Transverse colon (tissue), 4 donors: Measurements from ENCODE around the gene TBCCD1. TPM values are rescaled to one million over a fixed set of nuclear protein-coding genes. Genes with fewer than 3 reads are reported as not detected.
"Not testable (repeated sequence)": the region's sequence is repeated elsewhere in the genome, so short reads cannot be mapped to it uniquely, and the experiment has no call there.

ENCODE experiments used
- DNase-seq: peaks from one replicate; pipeline ENCODE4 v3.0.0-alpha.2; 2019
- H3K27ac ChIP-seq, 4 donors: fragments of 200-600 bp; sonication (generic); 2 replicates each; pipeline ENCODE4 v1.5.1; 2016 to 2018; ENCODE audit warnings: inconsistent platforms in 4 of 4
- H3K27me3 ChIP-seq: fragments of 200-600 bp; sonication (generic); 2 replicates; pipeline ENCODE4 v1.5.1; 2017; ENCODE audit warnings: inconsistent platforms
- H3K36me3 ChIP-seq, 4 donors: fragments of 200-600 bp; sonication (generic); 2 replicates each; pipeline ENCODE4 v1.5.1; 2017 to 2019; ENCODE audit warnings: inconsistent platforms in 4 of 4
- H3K4me1 ChIP-seq, 4 donors: fragments of 200-600 bp; sonication (generic); 2 replicates each; pipeline ENCODE4 v1.5.1; 2017 to 2020; ENCODE audit warnings: inconsistent platforms in 4 of 4
- H3K4me3 ChIP-seq, 4 donors: fragments of 200-600 bp; sonication (generic); 1 replicate in 1 of 4; 2 replicates in 3 of 4; pipeline versions ENCODE4 v1.5.1 to v1.6.1; 2017 to 2019; ENCODE audit warnings: inconsistent platforms in 4 of 4
- H3K9me3 ChIP-seq, 2 donors: fragments of 200-600 bp; sonication (generic); 2 replicates each; pipeline ENCODE4 v1.5.1; 2017 to 2019; ENCODE audit warnings: inconsistent platforms in 2 of 2
- CTCF ChIP-seq, 5 experiments: fragments of 200-600 bp in 3 of 5; fragments of 450-650 bp in 2 of 5; sonication (generic) in 3 of 5; IDR thresholded peaks; 1 replicate in 2 of 5; 2 replicates in 3 of 5; pipeline ENCODE4 v1.5.1; 2016 to 2017; ENCODE audit warnings: antibody characterized with exemption in 5 of 5, inconsistent platforms in 3 of 5, mild to moderate bottlenecking in 2 of 5, moderate library complexity in 1 of 5
- EP300 ChIP-seq: sonication (generic); formaldehyde crosslinking; IDR thresholded peaks from one replicate; pipeline ENCODE4 v1.6.1; 2017; ENCODE audit warnings: antibody characterized with exemption, low read depth
- POLR2A ChIP-seq: fragments of 450-650 bp; IDR thresholded peaks from one replicate; pipeline ENCODE4 v1.6.1; 2016; ENCODE audit warnings: antibody characterized with exemption, mild to moderate bottlenecking, moderate library complexity
- POLR2AphosphoS5 ChIP-seq, 3 donors: sonication (generic); formaldehyde crosslinking; IDR thresholded peaks; one replicate each; pipeline ENCODE4 v1.6.1; 2016; ENCODE audit warnings: antibody characterized with exemption in 3 of 3
- WGBS, 2 donors: methylation state at CpG; one replicate each; pipeline ENCODE4 v1.1.5; 2018; ENCODE audit warnings: low coverage in 1 of 2; 5-methylcytosine and 5-hydroxymethylcytosine counted together
- in situ Hi-C, 4 donors: fragments of 200-750 bp; cut with MboI; loops; one replicate each; pipeline versions ENCODE4 v1.15.0 to v1.15.1; 2017; ENCODE audit warnings: low sequenced_read_pairs in 3 of 4, low pct_ligation_motif_present in 1 of 4, low pct_unique_long_range_greater_than_20kb in 1 of 4
- intact Hi-C: fragments of 100-400 bp; cut with DNase I; formaldehyde crosslinking; loops from one replicate; pipeline ENCODE4 v1.15.1; 2023; ENCODE audit warnings: low total_unique reads
- total RNA-seq, 4 donors: library from RNA; depleted of rRNA; stranded (reverse); fragments of >200 nt; gene quantifications; one replicate each; pipeline ENCODE4 v1.1.0, GENCODE V29; 2016

TBCCD1 gene
- total RNA-seq, 4 donors from 2014 or later: 7.1 to 15.4 (median 13.9) TPM

GRCh38 chr3:186571644-186572013, 4.5 kb upstream of the TBCCD1 start:
- no peaks in the 10 kb centered on the region for H3K27me3 ChIP-seq
- H3K27ac ChIP-seq: peak overlapping the region; percentile 88 to 96 (median 94)
- in situ Hi-C loops: no loop called here
- peaks cover 0 to 30% (median 12%) of the 10 kb centered on the region in 4 donors for H3K36me3 ChIP-seq
- no peak for TF ChIP-seq POLR2AphosphoS5 (IDR thresholded peaks at IDR 0.05)
- TF ChIP-seq CTCF (IDR thresholded peaks at IDR 0.05): no peak
- no peak for TF ChIP-seq EP300
- TF ChIP-seq POLR2A: no peak
- WGBS, 2 donors: 8 to 22% methylated on average over 2 of the region's 2 CpGs
- intact Hi-C loops: no loop called here
- H3K4me3 ChIP-seq: peak overlapping the region in 3 of 4 donors; percentile 77 to 79 (median 78)
- no peak for DNase-seq
- H3K9me3 ChIP-seq: no peaks in the 10 kb centered on the region
- peaks cover 21 to 41% (median 25%) of the 10 kb centered on the region in 4 donors for H3K4me1 ChIP-seq

DNA sequence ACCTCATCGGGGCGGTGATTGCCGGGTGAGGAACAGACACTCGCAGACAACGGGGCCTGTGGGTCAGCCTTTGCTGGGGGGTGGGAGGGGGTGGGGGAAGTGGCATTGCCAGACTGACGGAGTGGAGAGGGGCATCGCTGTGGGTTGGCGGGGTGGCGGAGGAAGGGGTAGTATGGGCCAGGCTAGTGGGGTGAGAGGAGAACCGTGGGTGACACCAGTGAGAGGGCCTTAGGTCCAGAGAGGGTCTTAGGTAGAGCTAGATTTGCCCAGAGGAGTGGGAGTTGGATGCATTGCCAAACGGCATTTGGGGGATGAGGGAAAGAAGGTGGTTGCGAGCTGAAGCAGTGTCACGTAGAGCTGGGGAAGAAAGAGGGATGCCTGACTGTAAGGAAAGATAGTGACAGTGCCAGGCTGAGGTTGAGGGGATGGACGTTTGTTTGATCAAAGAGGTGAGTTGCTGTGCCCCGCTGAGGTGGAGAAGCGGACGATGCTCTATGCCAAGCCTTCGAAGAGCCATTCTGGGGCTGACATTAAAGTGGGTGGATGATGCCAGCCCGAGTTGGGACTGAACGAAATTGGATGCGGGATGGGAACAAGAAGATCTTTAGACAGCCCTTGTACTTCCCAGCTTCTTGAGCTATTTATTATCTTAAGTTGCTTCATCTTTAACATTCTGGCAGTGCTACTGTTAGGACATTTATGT, 4.0 kb upstream of the TBCCD1 start:
- DNase-seq: peak; percentile 11
- H3K27me3 ChIP-seq: no peaks in the 10 kb centered on the region
- H3K4me3 ChIP-seq: peak overlapping the region; percentile 77 to 98 (median 78)
- H3K9me3 ChIP-seq: no peaks in the 10 kb centered on the region
- no peak for TF ChIP-seq CTCF (IDR thresholded peaks at IDR 0.05)
- no peak for TF ChIP-seq POLR2AphosphoS5 (IDR thresholded peaks at IDR 0.05)
- TF ChIP-seq EP300: no peak
- no peak for TF ChIP-seq POLR2A
- intact Hi-C loops: no loop called here
- peak overlapping the region; percentile 88 to 96 (median 94) for H3K27ac ChIP-seq
- 4% methylated on average over 21 of the region's 21 CpGs; no CpG with 5 or more reads in 1 of the 2 donors for WGBS, 2 donors
- peaks cover 21 to 46% (median 30%) of the 10 kb centered on the region in 4 donors for H3K4me1 ChIP-seq
- in situ Hi-C loops: no loop called here
- peaks cover 0 to 24% (median 9%) of the 10 kb centered on the region in 4 donors for H3K36me3 ChIP-seq

GRCh38 chr3:186570096-186570940, 3.2 kb upstream of the TBCCD1 start, which contains the start of gene DNAJB11:
TSS of gene DNAJB11 (plus strand) at chr3:186570720. CDS start at chr3:186570898, 178 bp downstream.
- intact Hi-C loops (no loop called here), in situ Hi-C loops (no loop called here)
- H3K9me3 ChIP-seq: no peaks in the 10 kb centered on the region
- 1% methylated on average over 53 of the region's 59 CpGs; no CpG with 5 or more reads in 1 of the 2 donors for WGBS, 2 donors
- H3K4me3 ChIP-seq: peak within 1 kb of the TSS; percentile 77 to 98 (median 78)
- peaks cover 0 to 18% (median 6%) of the 10 kb centered on the region in 4 donors for H3K36me3 ChIP-seq
- H3K4me1 ChIP-seq: peaks cover 21 to 52% (median 34%) of the 10 kb centered on the region in 4 donors
- no peak for TF ChIP-seq CTCF (IDR thresholded peaks at IDR 0.05)
- TF ChIP-seq EP300: no peak
- peak; percentile 87 for TF ChIP-seq POLR2A
- TF ChIP-seq POLR2AphosphoS5 (IDR thresholded peaks at IDR 0.05): peak; percentile 87 to 93 (median 88)
- no peaks in the 10 kb centered on the region for H3K27me3 ChIP-seq
- peak within 1 kb of the TSS; percentile 88 to 96 (median 94) for H3K27ac ChIP-seq
- peak; percentile 99 for DNase-seq

DNA sequence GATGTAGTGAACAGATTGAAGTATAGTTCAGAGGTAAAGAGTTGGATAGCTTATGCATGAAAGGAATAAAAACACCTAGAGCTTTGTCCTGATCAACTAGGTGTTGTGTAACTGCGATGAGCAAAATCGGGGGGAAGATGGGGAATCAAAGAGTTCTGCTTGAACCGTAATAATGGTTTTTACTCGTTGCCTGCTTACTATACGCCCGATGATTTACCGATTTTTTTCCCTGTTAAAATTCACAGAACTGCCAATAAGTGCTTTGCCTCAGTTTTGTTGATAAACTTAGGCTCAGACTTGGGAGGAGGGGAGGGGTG, 2.6 kb upstream of the TBCCD1 start:
- in situ Hi-C loops: no loop called here
- H3K36me3 ChIP-seq: peaks cover 0 to 18% (median 4%) of the 10 kb centered on the region in 4 donors
- H3K27ac ChIP-seq: peak overlapping the region; percentile 83 to 96 (median 90)
- H3K4me1 ChIP-seq: peaks cover 21 to 52% (median 34%) of the 10 kb centered on the region in 4 donors
- intact Hi-C loops: no loop called here
- no peaks in the 10 kb centered on the region for H3K27me3 ChIP-seq
- H3K4me3 ChIP-seq: peak overlapping the region; percentile 30 to 79 (median 54)
- 2 to 6% methylated on average over 6 to 7 of the region's 7 CpGs for WGBS, 2 donors
- no peak for TF ChIP-seq CTCF (IDR thresholded peaks at IDR 0.05)
- TF ChIP-seq POLR2A: no peak
- TF ChIP-seq EP300: no peak
- no peak for TF ChIP-seq POLR2AphosphoS5 (IDR thresholded peaks at IDR 0.05)
- DNase-seq: no peak
- no peaks in the 10 kb centered on the region for H3K9me3 ChIP-seq

GRCh38 chr3:186569361-186569760, 2.2 kb upstream of the TBCCD1 start:
- DNase-seq, in situ Hi-C loops, intact Hi-C loops, H3K9me3 ChIP-seq, H3K27me3 ChIP-seq: not testable (repeated sequence)
- peak overlapping the region; percentile 83 to 96 (median 90) for H3K27ac ChIP-seq
- peaks cover 21 to 52% (median 34%) of the 10 kb centered on the region in 4 donors for H3K4me1 ChIP-seq
- WGBS, 2 donors: 52% methylated on average over 7 to 11 of the region's 11 CpGs
- H3K36me3 ChIP-seq: peaks cover 0 to 18% (median 4%) of the 10 kb centered on the region in 4 donors
- H3K4me3 ChIP-seq: peak overlapping the region in 2 of 4 donors; percentile 78 to 79
